HEK293 (cell line): ENCODE measurements around the gene PAMR1.

Experiments
- CTCF ChIA-PET: fragments of 350-600 bp; formaldehyde crosslinking; extraction: SDS; loops from one replicate; lab custom pipeline; 2021; ENCODE audit warnings: antibody characterized with exemption; lab: Yijun Ruan, JAX
- POLR2A ChIA-PET: fragments of 300-600 bp; formaldehyde crosslinking; extraction: SDS; loops from one replicate; lab custom pipeline; 2020; ENCODE audit warnings: antibody characterized with exemption, inconsistent platforms; lab: Yijun Ruan, JAX
- H3K27ac ChIP-seq: fragments of 200-500 bp; sonication (Bioruptor generic); 2 replicates; pipeline ENCODE4 v1.5.1; 2014; ENCODE audit warnings: low read depth, low read length, control low read depth, inconsistent platforms; ENCODE audit errors: extremely low read depth
- H3K36me3 ChIP-seq, 2 experiments: fragments of 200-500 bp in 1 of 2; sonication (Bioruptor generic) in 1 of 2; 1 replicate in 1 of 2; 2 replicates in 1 of 2; pipeline ENCODE4 v1.5.1; 2014 to 2017; ENCODE audit warnings: inconsistent platforms in 2 of 2, low read length in 2 of 2; ENCODE audit not compliant: control insufficient read depth in 2 of 2, insufficient read depth in 1 of 2
- H3K4me1 ChIP-seq: fragments of 200-500 bp; sonication (Bioruptor generic); 2 replicates; pipeline ENCODE4 v1.5.1; 2014; ENCODE audit warnings: mild to moderate bottlenecking, low read length, inconsistent platforms; ENCODE audit not compliant: control insufficient read depth, insufficient read depth
- H3K4me3 ChIP-seq: 2 replicates; pipeline ENCODE4 v1.5.1; 2011; ENCODE audit warnings: low read depth, mild to moderate bottlenecking, control low read depth, low read length, moderate library complexity
- H3K9me3 ChIP-seq: fragments of 200-500 bp; sonication (Bioruptor generic); 2 replicates; pipeline ENCODE4 v1.5.1; 2014; ENCODE audit warnings: low read depth, low read length, inconsistent platforms; ENCODE audit not compliant: control insufficient read depth, insufficient read depth
- GLI2 ChIP-seq: fragments of 450-650 bp; formaldehyde crosslinking; IDR thresholded peaks from 2 replicates; pipeline ENCODE4; 2017; ENCODE audit warnings: missing biosample characterization, missing genetic modification characterization, low read depth, borderline replicate concordance
- GLIS1 ChIP-seq: fragments of 450-650 bp; formaldehyde crosslinking; IDR thresholded peaks from 2 replicates; pipeline ENCODE4 v1.5.1; 2016; ENCODE audit warnings: missing biosample characterization, missing genetic modification characterization
- IKZF3 ChIP-seq: fragments of 450-650 bp; IDR thresholded peaks from 2 replicates; pipeline ENCODE4 v1.5.0; 2018; ENCODE audit warnings: missing biosample characterization, mild to moderate bottlenecking, missing genetic modification characterization, moderate library complexity
- KLF1 ChIP-seq: fragments of 450-650 bp; formaldehyde crosslinking; IDR thresholded peaks from 2 replicates; pipeline ENCODE4 v1.5.1; 2016; ENCODE audit warnings: missing biosample characterization, missing genetic modification characterization
- KLF8 ChIP-seq: fragments of 450-650 bp; formaldehyde crosslinking; IDR thresholded peaks from 2 replicates; pipeline ENCODE4 v1.5.1; 2016; ENCODE audit warnings: missing biosample characterization, missing genetic modification characterization
- MYNN ChIP-seq: fragments of 450-650 bp; formaldehyde crosslinking; IDR thresholded peaks from 2 replicates; pipeline ENCODE4 v1.5.1; 2016; ENCODE audit warnings: missing biosample characterization, missing genetic modification characterization, borderline replicate concordance
- RBAK ChIP-seq: fragments of 450-650 bp; formaldehyde crosslinking; IDR thresholded peaks from 2 replicates; pipeline ENCODE4 v1.5.1; 2016; ENCODE audit warnings: missing biosample characterization, missing genetic modification characterization
- SP7 ChIP-seq: fragments of 450-650 bp; formaldehyde crosslinking; IDR thresholded peaks from 2 replicates; pipeline ENCODE4 v1.5.1; 2016; ENCODE audit warnings: missing biosample characterization, missing genetic modification characterization
- ZBTB8A ChIP-seq: fragments of 450-650 bp; formaldehyde crosslinking; IDR thresholded peaks from 2 replicates; pipeline ENCODE4 v1.5.1; 2016; ENCODE audit warnings: missing biosample characterization, missing genetic modification characterization
- ZFHX2 ChIP-seq: fragments of 450-650 bp; formaldehyde crosslinking; conservative IDR thresholded peaks from 2 replicates; pipeline ENCODE4 v1.5.1; 2016; ENCODE audit warnings: missing biosample characterization, missing genetic modification characterization
- ZNF248 ChIP-seq: fragments of 450-650 bp; formaldehyde crosslinking; IDR thresholded peaks from 2 replicates; pipeline ENCODE4 v1.5.1; 2017; ENCODE audit warnings: missing biosample characterization, missing genetic modification characterization
- ZNF555 ChIP-seq: fragments of 450-650 bp; formaldehyde crosslinking; conservative IDR thresholded peaks from 2 replicates; pipeline ENCODE4 v1.5.1; 2017; ENCODE audit warnings: missing biosample characterization, mild to moderate bottlenecking, missing genetic modification characterization, inconsistent platforms
- ZNF660 ChIP-seq: fragments of 450-650 bp; IDR thresholded peaks from 2 replicates; pipeline ENCODE4 v1.5.1; 2018; ENCODE audit warnings: missing biosample characterization, mild to moderate bottlenecking, missing genetic modification characterization
- ZNF670 ChIP-seq: fragments of 450-650 bp; formaldehyde crosslinking; IDR thresholded peaks from 2 replicates; pipeline ENCODE4 v1.5.1; 2016; ENCODE audit warnings: missing biosample characterization, missing genetic modification characterization, low read depth
- ZNF747 ChIP-seq: fragments of 450-650 bp; formaldehyde crosslinking; IDR thresholded peaks from 2 replicates; pipeline ENCODE4 v1.5.1; 2016; ENCODE audit warnings: missing biosample characterization, missing genetic modification characterization
- ZNF785 ChIP-seq: fragments of 450-650 bp; formaldehyde crosslinking; IDR thresholded peaks from 2 replicates; pipeline ENCODE4 v1.5.1; 2016; ENCODE audit warnings: missing biosample characterization, missing genetic modification characterization
- TF ChIP-seq, protein P1 (sequence below): fragments of 450-650 bp; formaldehyde crosslinking; IDR thresholded peaks from 2 replicates; pipeline ENCODE4 v1.5.1; 2016; ENCODE audit warnings: missing biosample characterization, missing genetic modification characterization, low read depth
- TF ChIP-seq, protein P2 (sequence below): fragments of 450-650 bp; formaldehyde crosslinking; IDR thresholded peaks from 2 replicates; pipeline ENCODE4 v1.5.1; 2016; ENCODE audit warnings: missing biosample characterization, missing genetic modification characterization
- TF ChIP-seq, protein P3 (sequence below): fragments of 450-650 bp; formaldehyde crosslinking; IDR thresholded peaks from 2 replicates; pipeline ENCODE4 v1.5.1; 2016; ENCODE audit warnings: missing biosample characterization, missing genetic modification characterization
- TF ChIP-seq, protein P4 (sequence below): fragments of 450-650 bp; formaldehyde crosslinking; IDR thresholded peaks from 2 replicates; pipeline ENCODE4 v1.5.1; 2017; ENCODE audit warnings: missing biosample characterization, missing genetic modification characterization
- TF ChIP-seq, protein P5 (sequence below): fragments of 450-650 bp; formaldehyde crosslinking; IDR thresholded peaks from 2 replicates; pipeline ENCODE4 v1.5.1; 2017; ENCODE audit warnings: missing biosample characterization, missing genetic modification characterization
- TF ChIP-seq, protein P6 (sequence below): fragments of 450-650 bp; formaldehyde crosslinking; IDR thresholded peaks from 2 replicates; pipeline ENCODE4 v1.5.1; 2016; ENCODE audit warnings: missing biosample characterization, missing genetic modification characterization

The PAMR1 gene

DNA sequence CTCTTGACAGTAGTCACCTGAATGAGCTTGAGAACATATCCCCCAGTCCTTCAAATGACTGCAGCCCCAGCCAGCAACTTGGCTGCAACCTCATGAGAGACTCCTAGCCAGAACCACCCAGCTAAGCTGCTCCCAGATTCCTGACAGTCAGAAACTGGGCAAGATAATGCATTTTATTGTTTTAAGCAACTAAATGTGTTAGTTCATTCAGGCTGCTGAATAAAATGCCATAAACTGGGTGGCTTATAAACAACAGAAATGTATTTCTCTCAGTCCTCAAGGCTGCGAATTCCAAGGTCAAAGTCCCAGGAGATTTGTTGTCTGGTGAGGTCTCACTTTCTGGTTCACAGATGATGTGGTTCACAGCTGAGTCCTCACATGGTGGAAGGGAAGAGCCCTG, 5.8 kb upstream of the PAMR1 start:
- Histone ChIP-seq H3K36me3 (no peaks in the 10 kb centered on the region), H3K4me3 (no peak overlapping the region)
- CTCF ChIA-PET, result interaction anchor here (1.4 kb wide), 1 partner anchor 24 kb away, joined by 3 read pairs; no protein-coding TSS in a partner anchor
- TF ChIP-seq, protein P1, sequence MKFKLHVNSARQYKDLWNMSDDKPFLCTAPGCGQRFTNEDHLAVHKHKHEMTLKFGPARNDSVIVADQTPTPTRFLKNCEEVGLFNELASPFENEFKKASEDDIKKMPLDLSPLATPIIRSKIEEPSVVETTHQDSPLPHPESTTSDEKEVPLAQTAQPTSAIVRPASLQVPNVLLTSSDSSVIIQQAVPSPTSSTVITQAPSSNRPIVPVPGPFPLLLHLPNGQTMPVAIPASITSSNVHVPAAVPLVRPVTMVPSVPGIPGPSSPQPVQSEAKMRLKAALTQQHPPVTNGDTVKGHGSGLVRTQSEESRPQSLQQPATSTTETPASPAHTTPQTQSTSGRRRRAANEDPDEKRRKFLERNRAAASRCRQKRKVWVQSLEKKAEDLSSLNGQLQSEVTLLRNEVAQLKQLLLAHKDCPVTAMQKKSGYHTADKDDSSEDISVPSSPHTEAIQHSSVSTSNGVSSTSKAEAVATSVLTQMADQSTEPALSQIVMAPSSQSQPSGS (tag by site-specific recombination), result no peak
- TF ChIP-seq KLF1 (tag by site-specific recombination) (no peak), ZFHX2 (tag by site-specific recombination) (no peak), ZBTB8A (tag by site-specific recombination) (no peak), MYNN (tag by site-specific recombination) (no peak), ZNF785 (tag by site-specific recombination) (no peak), ZNF670 (no peak), ZNF555 (tag by site-specific recombination) (no peak), ZNF660 (no peak), RBAK (tag by site-specific recombination) (no peak), GLIS1 (tag by site-specific recombination) (no peak)
- TF ChIP-seq, protein P2, sequence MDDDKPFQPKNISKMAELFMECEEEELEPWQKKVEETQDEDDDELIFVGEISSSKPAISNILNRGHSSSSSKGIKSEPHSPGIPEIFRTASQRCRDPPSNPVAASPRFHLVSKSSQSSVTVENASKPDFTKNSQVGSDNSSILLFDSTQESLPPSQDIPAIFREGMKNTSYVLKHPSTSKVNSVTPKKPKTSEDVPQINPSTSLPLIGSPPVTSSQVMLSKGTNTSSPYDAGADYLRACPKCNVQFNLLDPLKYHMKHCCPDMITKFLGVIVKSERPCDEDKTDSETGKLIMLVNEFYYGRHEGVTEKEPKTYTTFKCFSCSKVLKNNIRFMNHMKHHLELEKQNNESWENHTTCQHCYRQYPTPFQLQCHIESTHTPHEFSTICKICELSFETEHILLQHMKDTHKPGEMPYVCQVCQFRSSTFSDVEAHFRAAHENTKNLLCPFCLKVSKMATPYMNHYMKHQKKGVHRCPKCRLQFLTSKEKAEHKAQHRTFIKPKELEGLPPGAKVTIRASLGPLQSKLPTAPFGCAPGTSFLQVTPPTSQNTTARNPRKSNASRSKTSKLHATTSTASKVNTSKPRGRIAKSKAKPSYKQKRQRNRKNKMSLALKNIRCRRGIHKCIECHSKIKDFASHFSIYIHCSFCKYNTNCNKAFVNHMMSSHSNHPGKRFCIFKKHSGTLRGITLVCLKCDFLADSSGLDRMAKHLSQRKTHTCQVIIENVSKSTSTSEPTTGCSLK, result no peak
- TF ChIP-seq, all 188 proteins: peak for 0
- Histone ChIP-seq H3K9me3 (no peaks in the 10 kb centered on the region), H3K27ac (no peak overlapping the region), H3K4me1 (no peaks in the 10 kb centered on the region)
- POLR2A ChIA-PET, result no interaction called here

DNA sequence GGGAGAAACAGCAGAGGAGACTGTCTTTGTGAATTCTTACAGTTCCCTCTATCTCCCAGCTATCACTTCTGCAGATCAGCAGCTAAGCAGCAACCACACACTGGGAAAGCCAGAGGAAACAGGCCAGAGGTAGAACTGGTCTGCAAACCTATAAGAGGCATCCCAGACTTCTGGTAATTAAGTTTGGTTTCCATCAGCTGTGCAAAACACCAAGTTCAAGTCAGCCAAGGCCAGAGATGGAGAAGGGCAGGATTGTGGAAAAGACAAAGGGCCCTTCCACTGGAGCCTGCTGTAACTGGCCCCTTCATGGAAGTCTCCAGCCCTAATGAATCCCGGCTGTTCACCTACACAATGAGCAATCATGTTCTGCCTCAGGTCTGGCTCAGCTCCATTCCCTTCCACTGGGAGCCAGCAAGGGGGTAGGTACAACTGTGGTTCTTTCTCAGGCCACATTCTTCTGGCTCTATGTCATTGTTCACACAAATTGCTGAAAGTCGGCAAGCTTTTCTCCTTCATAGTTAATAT, 4.6 kb upstream of the PAMR1 start:
- Histone ChIP-seq H3K36me3 (no peaks in the 10 kb centered on the region), H3K27ac (no peak overlapping the region), H3K4me1 (no peaks in the 10 kb centered on the region)
- TF ChIP-seq GLIS1 (tag by site-specific recombination), result peak; percentile 8; the same call in 1 of the 2 replicates
- TF ChIP-seq ZNF747 (tag by site-specific recombination), result no peak
- TF ChIP-seq, all 188 proteins: peak for 1
- ChIA-PET POLR2A (no interaction called here), CTCF (interaction anchor here (0.6 to 1.4 kb wide), 4 partner anchors 22 to 222 kb away, joined by 3 to 4 read pairs (median 4); partner anchors contain the start of gene SLC1A2)
- no peak overlapping the region for H3K4me3 ChIP-seq
- no peaks in the 10 kb centered on the region for H3K9me3 ChIP-seq

DNA sequence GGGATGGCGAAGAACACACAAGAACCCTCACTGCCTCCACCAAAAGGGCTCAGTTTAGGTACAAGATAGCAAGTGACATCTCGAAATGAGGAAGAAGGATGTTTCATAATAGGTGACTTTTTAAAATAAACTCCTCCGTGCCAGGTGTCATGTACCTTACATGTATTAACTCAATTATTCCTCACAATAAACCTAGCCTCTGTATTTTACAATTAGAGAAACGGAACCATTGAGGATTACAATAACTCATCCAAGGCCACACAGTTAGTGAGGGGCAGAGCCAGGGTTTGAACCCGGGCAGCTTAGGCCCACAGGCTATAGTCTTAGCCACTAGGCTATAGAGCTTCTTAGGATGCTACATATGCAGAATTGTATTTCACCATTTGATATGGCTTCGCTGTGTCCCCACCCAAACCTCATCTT, 965 bp upstream of the PAMR1 start:
- Histone ChIP-seq H3K27ac (no peak overlapping the region), H3K4me3 (no peak overlapping the region), H3K9me3 (no peaks in the 10 kb centered on the region), H3K36me3 (no peaks in the 10 kb centered on the region), H3K4me1 (no peaks in the 10 kb centered on the region)
- POLR2A ChIA-PET, result interaction anchor here (0.5 kb wide), 1 partner anchor 79 kb away, joined by 3 read pairs; no protein-coding TSS in a partner anchor
- CTCF ChIA-PET, result interaction anchor here (0.8 to 1.4 kb wide), 4 partner anchors 39 to 975 kb away, joined by 3 to 4 read pairs (median 3); no protein-coding TSS in a partner anchor
- TF ChIP-seq KLF8 (peak; percentile 52; the same call in 1 of the 2 replicates), ZNF248 (tag by site-specific recombination) (no peak), GLI2 (tag by site-specific recombination) (0 out of 2 replicates have a peak, but pooled peaks have one; percentile 15), IKZF3 (tag by site-specific recombination) (0 out of 2 replicates have a peak, but pooled peaks have one; percentile 3), SP7 (tag by site-specific recombination) (no peak)
- TF ChIP-seq, protein P3, sequence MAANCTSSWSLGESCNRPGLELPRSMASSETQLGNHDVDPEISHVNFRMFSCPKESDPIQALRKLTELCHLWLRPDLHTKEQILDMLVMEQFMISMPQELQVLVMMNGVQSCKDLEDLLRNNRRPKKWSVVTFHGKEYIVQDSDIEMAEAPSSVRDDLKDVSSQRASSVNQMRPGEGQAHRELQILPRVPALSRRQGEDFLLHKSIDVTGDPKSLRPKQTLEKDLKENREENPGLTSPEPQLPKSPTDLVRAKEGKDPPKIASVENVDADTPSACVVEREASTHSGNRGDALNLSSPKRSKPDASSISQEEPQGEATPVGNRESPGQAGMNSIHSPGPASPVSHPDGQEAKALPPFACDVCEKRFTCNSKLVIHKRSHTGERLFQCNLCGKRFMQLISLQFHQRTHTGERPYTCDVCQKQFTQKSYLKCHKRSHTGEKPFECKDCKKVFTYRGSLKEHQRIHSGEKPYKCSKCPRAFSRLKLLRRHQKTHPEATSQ (tag by site-specific recombination), result peak; percentile 97
- TF ChIP-seq, protein P4, sequence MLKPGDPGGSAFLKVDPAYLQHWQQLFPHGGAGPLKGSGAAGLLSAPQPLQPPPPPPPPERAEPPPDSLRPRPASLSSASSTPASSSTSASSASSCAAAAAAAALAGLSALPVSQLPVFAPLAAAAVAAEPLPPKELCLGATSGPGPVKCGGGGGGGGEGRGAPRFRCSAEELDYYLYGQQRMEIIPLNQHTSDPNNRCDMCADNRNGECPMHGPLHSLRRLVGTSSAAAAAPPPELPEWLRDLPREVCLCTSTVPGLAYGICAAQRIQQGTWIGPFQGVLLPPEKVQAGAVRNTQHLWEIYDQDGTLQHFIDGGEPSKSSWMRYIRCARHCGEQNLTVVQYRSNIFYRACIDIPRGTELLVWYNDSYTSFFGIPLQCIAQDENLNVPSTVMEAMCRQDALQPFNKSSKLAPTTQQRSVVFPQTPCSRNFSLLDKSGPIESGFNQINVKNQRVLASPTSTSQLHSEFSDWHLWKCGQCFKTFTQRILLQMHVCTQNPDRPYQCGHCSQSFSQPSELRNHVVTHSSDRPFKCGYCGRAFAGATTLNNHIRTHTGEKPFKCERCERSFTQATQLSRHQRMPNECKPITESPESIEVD (tag by site-specific recombination), result peak; percentile 48; the same call in 1 of the 2 replicates
- TF ChIP-seq, protein P5, sequence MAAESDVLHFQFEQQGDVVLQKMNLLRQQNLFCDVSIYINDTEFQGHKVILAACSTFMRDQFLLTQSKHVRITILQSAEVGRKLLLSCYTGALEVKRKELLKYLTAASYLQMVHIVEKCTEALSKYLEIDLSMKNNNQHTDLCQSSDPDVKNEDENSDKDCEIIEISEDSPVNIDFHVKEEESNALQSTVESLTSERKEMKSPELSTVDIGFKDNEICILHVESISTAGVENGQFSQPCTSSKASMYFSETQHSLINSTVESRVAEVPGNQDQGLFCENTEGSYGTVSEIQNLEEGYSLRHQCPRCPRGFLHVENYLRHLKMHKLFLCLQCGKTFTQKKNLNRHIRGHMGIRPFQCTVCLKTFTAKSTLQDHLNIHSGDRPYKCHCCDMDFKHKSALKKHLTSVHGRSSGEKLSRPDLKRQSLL (tag by site-specific recombination), result peak; percentile 41; the same call in 1 of the 2 replicates
- TF ChIP-seq, protein P6, sequence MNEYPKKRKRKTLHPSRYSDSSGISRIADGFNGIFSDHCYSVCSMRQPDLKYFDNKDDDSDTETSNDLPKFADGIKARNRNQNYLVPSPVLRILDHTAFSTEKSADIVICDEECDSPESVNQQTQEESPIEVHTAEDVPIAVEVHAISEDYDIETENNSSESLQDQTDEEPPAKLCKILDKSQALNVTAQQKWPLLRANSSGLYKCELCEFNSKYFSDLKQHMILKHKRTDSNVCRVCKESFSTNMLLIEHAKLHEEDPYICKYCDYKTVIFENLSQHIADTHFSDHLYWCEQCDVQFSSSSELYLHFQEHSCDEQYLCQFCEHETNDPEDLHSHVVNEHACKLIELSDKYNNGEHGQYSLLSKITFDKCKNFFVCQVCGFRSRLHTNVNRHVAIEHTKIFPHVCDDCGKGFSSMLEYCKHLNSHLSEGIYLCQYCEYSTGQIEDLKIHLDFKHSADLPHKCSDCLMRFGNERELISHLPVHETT (tag by site-specific recombination), result peak; percentile 30; the same call in 1 of the 2 replicates
